Measurements from ENCODE around the gene SOSTDC1.

- TF ChIP-seq CTCF (IDR thresholded peaks at IDR 0.05; ENCODE audit: low read depth, low read length) (no peak), POLR2A (IDR thresholded peaks at IDR 0.05; ENCODE audit: extremely low read depth, insufficient read length) (no peak)
These were observed 3.1 kb downstream of the SOSTDC1 start for GRCh38 chr7:16462431-16462889.

All from NB4 (cell line).